Thyroid gland (tissue), 4 donors: ENCODE data around the gene NUDT16L1.

Experiments
- POLR2A ChIP-seq, 2 donors: fragments of 450-650 bp; IDR thresholded peaks; one replicate each; pipeline ENCODE4 v1.6.1; 2017; ENCODE audit warnings: antibody characterized with exemption in 2 of 2, mild to moderate bottlenecking in 2 of 2, moderate library complexity in 1 of 2
- TF ChIP-seq, protein P1 (sequence below), 6 experiments: fragments of 200-600 bp in 3 of 6; fragments of 450-650 bp in 3 of 6; sonication (generic) in 3 of 6; IDR thresholded peaks; one replicate each; pipeline ENCODE4 v1.5.1; 2016 to 2019; ENCODE audit warnings: antibody characterized with exemption in 6 of 6, mild to moderate bottlenecking in 2 of 6, inconsistent platforms in 1 of 6, moderate library complexity in 1 of 6

DNA sequence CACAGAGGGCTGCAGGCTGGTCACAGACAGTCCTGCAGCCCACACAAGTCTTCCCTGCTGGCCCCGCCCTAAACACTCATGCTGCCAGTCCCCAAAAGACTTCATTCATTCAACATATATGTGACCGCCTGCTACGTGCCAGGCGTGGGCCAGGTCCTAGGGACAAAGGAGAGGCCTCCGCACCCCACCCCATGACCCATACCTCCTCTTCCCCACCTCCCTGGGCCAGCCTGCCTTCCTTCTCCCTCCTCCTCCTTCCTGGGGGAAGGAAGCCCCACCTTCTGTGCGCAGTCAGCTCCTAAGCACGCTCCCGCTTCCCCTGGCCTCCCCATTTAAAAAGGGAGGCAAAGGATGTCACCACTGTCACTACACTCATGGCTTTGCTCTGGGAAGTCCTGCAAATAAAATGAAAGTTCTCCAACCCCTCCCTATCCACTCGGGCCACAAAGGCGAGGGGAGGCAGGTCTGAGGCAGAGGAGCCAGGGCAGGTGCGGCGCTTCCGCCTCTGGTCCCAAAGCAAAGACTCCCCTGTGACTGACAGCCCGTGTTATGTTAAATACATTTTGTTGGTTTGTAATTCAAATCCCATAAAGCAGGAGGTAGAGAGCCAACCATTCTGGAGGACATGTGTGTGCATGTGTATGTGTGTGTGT lies 50.0 kb downstream of the NUDT16L1 start:
- TF ChIP-seq, protein P1, sequence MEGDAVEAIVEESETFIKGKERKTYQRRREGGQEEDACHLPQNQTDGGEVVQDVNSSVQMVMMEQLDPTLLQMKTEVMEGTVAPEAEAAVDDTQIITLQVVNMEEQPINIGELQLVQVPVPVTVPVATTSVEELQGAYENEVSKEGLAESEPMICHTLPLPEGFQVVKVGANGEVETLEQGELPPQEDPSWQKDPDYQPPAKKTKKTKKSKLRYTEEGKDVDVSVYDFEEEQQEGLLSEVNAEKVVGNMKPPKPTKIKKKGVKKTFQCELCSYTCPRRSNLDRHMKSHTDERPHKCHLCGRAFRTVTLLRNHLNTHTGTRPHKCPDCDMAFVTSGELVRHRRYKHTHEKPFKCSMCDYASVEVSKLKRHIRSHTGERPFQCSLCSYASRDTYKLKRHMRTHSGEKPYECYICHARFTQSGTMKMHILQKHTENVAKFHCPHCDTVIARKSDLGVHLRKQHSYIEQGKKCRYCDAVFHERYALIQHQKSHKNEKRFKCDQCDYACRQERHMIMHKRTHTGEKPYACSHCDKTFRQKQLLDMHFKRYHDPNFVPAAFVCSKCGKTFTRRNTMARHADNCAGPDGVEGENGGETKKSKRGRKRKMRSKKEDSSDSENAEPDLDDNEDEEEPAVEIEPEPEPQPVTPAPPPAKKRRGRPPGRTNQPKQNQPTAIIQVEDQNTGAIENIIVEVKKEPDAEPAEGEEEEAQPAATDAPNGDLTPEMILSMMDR (IDR thresholded peaks at IDR 0.05): no peak
- TF ChIP-seq POLR2A (IDR thresholded peaks at IDR 0.05): no peak
